Bronchial epithelial cell (primary cell): ENCODE measurements around the gene CZIB. TPM values are rescaled to one million over a fixed set of nuclear protein-coding genes. Genes with fewer than 3 reads are reported as not detected.
A peak's percentile ranks its signal among the peaks of the same experiment; 100 is the strongest.

Experiments used
- DNase-seq: peaks from one replicate; pipeline ENCODE4 v3.0.0-alpha.2; 2010; ENCODE audit warnings: low read depth
- FAIRE-seq: peaks from 2 replicates; lab custom pipeline; 2011; peaks lifted over from hg19 to GRCh38; lab: Jason Lieb, UNC
- H3K27me3 ChIP-seq: 2 replicates; pipeline ENCODE4 v1.5.1; 2011; ENCODE audit warnings: low read length; ENCODE audit not compliant: control insufficient read depth, insufficient read depth
- H3K36me3 ChIP-seq: 2 replicates; pipeline ENCODE4 v1.5.1; 2011; ENCODE audit warnings: low read length; ENCODE audit not compliant: control insufficient read depth, insufficient read depth
- H3K4me3 ChIP-seq: 2 replicates; pipeline ENCODE4 v1.5.1; 2011; ENCODE audit warnings: mild to moderate bottlenecking, low read depth, low read length, control low read depth
- total RNA-seq: library from RNA; depleted of rRNA; stranded (reverse); fragments of >200 nt; gene quantifications from 2 replicates; pipeline ENCODE4 v1.2.1, GENCODE V29; 2014
- TF ChIP-seq, protein P1 (sequence below): IDR thresholded peaks from 2 replicates; pipeline ENCODE4 v1.5.1; 2011; ENCODE audit warnings: mild to moderate bottlenecking, moderate library complexity, low read length, control low read depth, inconsistent platforms; ENCODE audit not compliant: insufficient read depth, severe bottlenecking

CZIB gene
- total RNA-seq, 1 donor from 2014 or later = 37.9 TPM

DNA sequence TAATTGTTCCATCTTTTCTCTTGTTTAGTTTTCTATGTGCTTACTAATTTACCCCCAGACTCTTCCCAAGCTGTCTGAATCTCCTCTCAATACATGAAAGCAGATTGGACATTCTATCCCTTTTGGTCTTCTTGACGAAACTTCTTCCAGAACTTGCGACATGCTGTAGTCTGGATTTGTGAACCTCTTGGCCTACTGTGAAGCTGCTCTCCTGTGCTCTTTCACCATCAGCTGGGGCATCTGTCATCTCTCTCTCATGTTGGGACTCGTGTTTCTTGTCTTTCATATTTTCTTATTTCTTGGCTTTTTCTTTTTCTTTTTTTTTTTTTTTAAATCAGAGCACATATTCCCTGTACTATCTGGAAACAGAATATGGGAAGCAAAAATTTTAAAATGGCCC is 17.0 kb downstream of the CZIB start:
- no peaks in the 10 kb centered on the region for H3K27me3 ChIP-seq
- FAIRE-seq (no peak), DNase-seq (no peak)
- no peaks in the 10 kb centered on the region for H3K36me3 ChIP-seq
- H3K4me3 ChIP-seq = no peak overlapping the region
- TF ChIP-seq, protein P1, sequence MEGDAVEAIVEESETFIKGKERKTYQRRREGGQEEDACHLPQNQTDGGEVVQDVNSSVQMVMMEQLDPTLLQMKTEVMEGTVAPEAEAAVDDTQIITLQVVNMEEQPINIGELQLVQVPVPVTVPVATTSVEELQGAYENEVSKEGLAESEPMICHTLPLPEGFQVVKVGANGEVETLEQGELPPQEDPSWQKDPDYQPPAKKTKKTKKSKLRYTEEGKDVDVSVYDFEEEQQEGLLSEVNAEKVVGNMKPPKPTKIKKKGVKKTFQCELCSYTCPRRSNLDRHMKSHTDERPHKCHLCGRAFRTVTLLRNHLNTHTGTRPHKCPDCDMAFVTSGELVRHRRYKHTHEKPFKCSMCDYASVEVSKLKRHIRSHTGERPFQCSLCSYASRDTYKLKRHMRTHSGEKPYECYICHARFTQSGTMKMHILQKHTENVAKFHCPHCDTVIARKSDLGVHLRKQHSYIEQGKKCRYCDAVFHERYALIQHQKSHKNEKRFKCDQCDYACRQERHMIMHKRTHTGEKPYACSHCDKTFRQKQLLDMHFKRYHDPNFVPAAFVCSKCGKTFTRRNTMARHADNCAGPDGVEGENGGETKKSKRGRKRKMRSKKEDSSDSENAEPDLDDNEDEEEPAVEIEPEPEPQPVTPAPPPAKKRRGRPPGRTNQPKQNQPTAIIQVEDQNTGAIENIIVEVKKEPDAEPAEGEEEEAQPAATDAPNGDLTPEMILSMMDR = no peak

DNA sequence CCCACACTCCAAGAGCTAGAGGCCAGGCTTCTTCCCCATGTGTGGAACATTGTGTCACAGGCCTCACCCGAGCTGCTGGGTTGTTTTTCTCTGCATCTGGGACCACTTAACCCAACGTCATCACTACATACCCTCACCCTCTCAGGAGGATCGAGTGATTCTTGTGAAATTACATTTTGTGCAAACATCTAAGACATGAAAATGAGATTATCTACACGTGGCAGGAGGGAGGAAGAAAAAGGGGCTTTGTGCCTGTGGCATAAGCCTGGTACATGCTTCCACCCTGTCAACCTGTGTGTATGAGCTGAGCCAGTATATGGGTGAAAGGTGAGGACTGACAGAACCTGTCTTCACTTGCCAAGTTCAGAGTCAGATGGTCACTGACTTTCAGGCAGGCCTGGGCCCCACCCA is 22.2 kb downstream of the CZIB start:
- H3K27me3 ChIP-seq = no peaks in the 10 kb centered on the region
- no peaks in the 10 kb centered on the region for H3K36me3 ChIP-seq

DNA sequence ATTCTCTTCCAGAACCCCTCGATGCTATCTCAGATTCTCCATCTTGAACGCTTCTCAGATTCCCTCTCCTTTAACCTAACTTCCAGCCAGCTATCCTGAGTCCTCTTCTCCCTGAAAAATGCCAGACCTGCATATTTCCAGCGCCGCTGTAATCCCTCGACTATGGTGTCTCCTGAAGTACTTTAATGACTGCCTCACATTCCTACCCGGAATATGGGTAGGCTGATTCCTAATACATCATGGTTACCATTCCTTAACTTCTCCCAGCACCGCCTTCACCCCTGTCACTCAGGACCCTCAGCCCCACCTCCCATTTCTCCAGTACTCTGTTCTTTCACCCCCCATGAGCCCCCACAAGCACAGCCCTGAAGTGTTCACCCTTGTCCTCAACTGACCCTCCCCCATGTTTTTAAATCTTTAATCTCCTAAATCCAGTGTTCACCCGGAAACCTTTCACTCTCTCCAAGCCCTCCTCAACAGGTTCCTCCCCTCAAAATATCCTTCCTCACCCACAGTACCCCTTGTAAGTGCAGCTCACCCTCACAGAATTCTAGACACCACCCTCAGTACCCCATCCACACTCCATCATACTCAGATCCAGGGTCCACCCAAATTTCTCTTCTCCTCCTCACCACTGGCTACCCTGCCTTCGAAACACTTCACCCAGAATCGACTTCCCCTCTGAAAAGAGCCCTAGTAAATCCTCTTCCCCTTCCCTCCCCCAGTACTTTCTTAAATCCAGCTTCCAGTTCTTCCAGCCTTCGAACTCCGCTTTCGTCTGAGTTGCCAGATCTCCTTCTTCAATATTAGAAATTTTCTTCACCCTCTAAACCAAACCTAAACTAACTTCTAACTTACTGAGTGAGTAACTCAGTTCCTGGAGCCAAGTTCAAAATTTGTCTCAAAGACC is 22.9 kb downstream of the CZIB start:
- TF ChIP-seq, protein P1 = no peak
- peak overlapping the region; percentile 64 for H3K4me3 ChIP-seq
- H3K27me3 ChIP-seq = no peaks in the 10 kb centered on the region
- H3K36me3 ChIP-seq = no peaks in the 10 kb centered on the region
- DNase-seq (no peak), FAIRE-seq (no peak)

More for the DNA sequence above, 22.2 kb downstream of the CZIB start:
- no peak overlapping the region for H3K4me3 ChIP-seq
- DNase-seq (peak; percentile 77), FAIRE-seq (no peak)
- TF ChIP-seq, protein P1 = no peak

DNA sequence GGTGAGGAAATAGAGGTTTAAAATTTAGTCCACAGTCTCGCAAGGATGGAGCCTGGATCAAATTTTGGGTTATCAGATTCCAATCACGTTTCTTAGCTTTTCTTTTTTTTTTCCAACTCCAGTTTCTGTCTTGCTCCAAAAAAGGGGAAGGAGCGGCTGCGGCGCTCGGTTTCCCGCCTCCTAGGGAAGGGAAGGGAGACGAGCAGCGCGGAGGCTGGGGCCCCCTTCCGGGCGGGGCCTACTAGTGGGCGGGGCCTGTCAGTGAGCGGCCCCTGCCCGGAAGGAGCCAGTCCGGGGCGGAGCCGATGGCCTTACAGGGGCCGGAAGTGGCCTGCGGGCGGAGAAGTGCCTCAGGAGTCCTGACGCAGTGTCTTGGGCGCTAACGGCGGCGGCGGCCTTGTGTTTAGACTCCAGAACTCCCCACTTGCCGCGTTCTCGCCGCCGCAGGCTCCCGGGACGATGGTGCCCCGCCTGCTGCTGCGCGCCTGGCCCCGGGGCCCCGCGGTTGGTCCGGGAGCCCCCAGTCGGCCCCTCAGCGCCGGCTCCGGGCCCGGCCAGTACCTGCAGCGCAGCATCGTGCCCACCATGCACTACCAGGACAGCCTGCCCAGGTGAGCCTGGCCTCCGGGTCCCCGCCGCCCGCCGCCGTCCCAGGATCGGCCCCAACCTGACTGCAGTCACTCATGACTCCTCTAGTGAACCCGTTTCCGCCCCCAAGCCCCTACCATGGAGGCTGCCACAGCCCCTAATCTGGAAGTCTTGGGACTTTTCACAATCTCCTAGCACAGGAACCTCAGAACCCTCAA is 23.7 kb downstream of the CZIB start, which contains the start of gene CPT2:
CPT2 (plus strand) TSS at position 340 of the 806 bp plus-strand sequence; CDS start at position 460, 120 bp downstream.
- Histone ChIP-seq H3K36me3 (no peaks in the 10 kb centered on the region), H3K4me3 (peak within 1 kb of the TSS; percentile 64), H3K27me3 (no peaks in the 10 kb centered on the region)
- DNase-seq = peak; percentile 78
- TF ChIP-seq, protein P1 = no peak
- FAIRE-seq = no peak

DNA sequence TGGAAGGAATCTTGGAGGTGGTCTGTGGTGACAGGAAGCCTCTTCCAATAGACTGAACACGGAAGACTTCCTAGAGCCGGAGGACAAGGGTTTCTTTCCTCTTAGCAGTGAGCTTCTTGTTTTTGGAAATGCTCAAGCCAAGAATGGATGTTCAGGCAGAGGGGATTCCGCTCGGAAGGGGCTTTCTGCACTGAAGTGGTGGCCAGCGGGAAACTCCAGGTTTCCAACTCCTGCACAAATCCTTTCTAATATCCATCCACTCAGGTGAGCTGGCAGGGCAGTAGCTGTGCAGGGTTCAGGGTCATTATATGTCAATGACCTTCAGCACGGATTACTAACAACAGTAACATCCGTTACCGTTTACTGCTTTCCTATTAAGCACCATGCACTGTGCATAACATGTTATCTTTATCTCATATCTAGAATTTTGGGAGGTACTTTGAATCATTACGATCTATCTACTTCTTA is 24.4 kb downstream of the CZIB start:
- no peak for FAIRE-seq
- DNase-seq = no peak
- no peaks in the 10 kb centered on the region for H3K36me3 ChIP-seq
- no peaks in the 10 kb centered on the region for H3K27me3 ChIP-seq
- H3K4me3 ChIP-seq = peak overlapping the region; percentile 64
- TF ChIP-seq, protein P1 = no peak
